ENCODE data around the gene ECI2.

Gene ECI2, protein sequence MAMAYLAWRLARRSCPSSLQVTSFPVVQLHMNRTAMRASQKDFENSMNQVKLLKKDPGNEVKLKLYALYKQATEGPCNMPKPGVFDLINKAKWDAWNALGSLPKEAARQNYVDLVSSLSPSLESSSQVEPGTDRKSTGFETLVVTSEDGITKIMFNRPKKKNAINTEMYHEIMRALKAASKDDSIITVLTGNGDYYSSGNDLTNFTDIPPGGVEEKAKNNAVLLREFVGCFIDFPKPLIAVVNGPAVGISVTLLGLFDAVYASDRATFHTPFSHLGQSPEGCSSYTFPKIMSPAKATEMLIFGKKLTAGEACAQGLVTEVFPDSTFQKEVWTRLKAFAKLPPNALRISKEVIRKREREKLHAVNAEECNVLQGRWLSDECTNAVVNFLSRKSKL

DNA sequence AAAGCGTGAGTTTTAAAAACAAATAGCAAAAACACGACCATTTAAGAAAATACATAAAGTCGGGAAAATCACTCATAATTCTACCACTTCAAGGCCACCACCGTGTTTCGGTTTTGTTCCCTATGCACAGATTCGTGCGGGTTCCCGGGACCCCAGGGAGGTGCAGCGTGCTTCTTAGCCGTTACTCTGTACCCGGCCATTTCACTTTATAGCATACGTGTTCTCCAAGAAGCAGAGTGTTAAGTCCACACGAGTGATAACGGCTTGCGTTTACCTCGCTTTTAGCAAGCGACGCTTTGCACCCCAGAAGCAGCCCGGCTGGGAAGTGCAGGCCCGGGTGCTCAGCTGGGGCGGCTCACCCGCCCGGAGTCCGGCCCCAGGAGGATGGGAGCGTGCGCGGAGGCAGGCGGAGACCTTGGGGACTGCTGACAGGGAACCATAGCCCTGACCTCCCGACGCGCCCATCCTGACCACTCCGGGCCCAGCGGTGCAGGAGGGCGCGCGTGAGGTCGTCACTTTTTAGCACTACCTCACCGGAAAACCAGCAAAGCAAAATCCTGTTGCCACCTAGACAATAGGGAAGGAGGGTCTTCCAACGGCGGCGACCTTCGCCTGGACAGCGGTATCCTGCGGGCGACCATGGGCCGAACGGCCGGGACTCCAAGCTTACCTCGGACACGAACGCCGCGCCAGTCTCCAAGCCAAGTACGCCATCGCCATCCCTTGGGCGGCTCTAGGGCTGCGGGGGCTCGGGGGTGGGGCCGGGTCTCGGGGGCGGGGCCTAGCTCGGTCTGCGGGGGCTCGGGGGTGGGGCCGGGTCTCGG lies at the start of gene ECI2:
ECI2 (minus strand) TSS at position 735 of the 824 bp plus-strand sequence; CDS start at position 720, 15 bp downstream.
- peak; percentile 51 to 77 for DNase-seq

DNA sequence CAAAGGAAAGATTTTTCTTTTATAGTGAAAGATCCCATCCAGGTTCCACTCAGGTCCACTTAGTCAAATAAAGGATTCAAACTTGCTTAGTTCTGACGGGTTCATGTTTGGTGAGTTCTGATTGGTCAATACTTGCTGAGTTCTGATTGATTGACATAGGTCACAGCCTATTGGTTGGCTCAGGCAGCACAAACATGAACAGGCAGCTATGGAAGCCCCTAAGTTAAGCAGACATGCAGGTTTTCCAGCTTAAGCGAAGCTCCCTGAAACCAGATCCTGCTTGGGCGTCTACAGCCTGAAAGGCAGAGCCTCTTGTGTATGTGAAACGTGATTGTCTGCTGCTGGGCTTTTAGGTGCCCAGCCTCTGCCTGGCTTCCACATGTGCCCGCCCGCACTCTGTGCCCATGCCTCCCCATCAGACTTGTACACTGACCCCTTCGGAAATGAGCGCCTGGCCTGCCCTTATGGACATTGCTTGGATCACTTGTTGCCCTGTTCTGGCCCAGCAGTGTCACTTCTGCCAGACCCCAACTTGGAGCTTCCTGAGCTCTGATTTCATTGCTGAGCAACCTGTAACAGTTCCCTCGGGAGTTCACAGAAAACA lies 45.4 kb upstream of the ECI2 start:
- no peak for DNase-seq

DNA sequence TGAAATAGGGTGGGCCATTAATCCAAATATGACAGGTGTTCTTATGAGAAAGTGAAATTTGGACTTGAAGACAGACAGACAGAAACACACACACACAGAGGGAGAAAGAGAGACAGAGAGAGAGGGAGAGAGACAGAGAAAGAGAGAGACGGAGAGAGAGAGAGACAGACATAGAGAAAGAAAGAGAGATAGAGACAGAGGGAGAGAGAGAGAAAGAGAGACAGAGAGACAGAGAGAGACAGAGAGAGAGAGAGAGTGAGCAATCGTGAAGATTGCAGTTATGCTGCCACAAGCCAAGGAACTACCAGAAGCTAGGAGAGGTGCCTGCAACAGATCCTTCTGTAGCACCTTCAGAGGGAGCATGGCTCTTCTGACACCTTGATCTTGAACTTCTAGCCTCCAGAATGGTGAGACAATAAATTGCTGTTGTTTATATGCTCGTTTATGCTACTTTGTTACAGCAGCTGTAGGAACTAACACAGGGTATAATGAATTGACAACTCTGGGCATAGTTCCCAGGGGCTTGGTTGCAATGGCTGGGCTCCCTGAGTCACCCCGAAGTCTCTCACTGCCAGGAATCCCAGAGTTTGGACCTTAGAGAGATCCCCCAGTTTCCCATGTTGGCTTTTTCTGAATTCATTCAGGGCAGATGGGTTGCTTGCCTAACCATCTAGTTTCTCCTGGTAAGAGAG lies 44.7 kb upstream of the ECI2 start:
- DNase-seq, result no peak

DNA sequence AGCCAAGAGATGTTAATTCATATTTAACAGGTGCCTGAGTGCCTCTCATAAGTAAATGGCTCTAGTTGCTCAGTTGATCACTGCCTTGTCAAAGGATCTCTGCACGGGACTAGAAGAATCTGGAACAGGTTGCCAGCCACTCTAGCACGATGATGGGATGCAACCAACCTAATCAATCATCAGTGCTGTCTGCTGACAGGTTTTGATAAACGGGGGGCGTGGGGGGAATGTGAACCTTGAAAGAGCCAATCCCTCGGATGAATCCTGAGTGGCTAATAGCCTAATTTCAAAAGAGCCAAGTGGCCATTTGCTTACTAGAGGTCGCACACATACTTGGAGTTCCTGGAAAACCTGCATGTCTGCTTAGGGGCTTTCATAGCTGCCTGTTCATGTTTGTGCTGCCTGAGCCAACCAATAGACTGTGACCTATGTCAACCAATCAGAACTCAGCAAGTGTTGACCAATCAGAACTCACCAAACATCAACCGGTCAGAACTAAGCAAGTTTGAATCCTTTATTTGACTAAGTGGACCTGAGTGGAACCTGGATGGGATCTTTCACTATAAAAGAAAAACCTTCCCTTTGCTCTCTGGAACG lies 43.5 kb upstream of the ECI2 start:
- DNase-seq, result no peak

DNA sequence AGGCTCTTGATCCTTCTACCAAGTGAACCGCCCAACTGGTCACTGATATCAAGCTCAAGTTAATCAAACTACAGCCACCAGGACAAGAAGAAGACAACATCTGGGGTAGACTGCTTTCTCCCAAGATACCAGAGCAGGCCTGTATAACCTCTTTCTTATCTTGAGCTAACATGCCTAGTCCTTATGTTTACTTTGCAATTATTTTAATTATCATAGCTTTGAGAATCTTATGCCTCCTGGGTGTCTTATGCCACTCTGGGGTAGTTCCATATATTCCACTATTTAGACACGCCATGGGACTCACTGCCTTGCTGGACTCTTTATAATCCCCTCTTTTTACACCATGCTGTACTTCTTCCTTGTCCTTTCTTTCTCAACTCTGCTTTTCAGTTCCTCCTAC lies 41.5 kb upstream of the ECI2 start:
- no peak for DNase-seq

DNA sequence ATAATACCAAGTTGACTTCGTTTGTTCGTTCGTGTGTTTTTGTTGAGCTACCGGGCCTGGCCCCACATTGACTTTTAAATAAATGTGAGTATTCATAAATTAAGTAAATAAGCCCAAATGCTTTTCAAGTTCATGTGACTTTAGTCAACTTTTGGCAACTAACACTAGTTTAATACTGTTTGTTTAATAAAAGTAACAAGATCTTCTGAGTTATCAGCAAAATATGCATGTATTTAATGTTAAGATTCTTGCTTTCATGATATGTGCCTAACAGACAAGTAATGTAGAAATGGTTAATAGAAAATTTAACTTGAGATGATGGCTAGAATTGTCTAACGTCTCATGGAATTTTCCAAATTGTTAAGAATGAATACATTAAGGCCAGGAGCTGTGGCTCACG lies 38.7 kb upstream of the ECI2 start:
- DNase-seq, result no peak

DNA sequence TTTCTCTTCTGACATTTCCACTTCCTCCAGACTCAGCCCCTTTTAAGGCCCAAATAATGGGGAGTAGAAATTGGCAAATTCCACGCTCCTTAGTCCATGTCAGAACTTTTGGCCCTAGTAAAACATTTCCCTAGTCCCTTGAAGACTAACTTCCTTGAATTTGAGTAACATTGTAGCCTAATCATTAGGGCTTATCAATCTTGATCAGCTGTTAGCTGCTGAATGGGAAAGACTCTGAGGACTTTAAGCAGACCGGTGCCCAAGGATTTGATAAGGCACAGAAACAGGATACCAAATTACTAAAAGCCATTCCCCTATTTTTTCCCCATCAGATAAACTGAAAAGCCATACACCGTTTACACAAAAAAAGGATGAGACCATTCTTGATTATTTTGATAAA lies 37.0 kb upstream of the ECI2 start:
- DNase-seq, result no peak

DNA sequence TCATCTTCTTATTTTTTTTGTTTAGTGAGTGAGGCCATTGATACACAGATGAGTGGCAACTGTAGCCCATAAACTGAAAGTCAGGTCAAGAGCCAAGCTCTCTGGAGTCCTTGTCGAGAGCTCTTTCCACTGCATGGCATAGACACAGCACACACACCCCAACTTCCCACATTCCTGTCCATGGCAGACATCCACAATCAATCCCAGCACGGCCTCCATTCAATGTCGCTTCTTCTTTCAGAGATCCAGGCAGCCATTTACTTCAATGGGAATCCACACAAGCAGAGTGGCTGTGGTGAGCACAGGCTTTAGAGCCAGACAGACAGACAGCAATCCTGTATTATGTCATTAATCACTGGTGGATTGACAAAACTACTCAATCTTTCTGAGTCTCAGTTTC lies 34.9 kb upstream of the ECI2 start:
- DNase-seq, result no peak

DNA sequence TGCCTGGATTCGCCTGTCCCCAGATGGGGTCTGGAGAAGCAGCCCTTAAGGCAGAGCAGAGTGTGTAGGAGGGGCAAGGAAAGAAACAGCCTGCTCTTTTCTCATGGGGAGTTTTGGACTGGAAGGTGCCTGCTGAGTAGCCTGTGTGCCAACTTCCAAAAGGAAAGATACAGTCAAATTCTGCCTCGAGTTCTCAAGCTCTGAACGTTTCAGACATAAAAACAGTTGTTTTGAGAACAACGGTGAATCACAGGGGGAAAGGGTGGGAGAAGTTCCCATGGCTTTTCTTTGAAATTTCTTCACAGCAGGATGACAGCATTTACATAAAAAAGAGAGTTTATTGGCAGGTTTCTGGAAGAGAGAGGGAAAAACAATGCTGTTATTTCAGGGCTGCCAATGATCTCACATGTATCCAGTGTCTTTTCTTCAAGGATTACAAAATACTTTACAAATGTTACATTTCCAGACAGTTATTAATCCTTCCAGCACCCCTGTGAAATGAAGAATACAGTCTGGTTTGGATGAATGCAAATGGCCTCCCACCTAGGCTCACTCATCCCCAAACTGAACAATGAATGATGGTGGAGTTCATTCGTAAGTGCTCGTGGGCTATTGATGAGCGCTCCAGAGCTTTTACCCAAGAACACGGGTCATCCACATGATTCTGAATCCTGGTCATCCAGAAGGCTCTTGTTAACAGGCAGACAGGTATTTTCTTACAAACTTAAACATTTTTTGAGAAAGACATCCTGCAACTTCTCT lies 33.8 kb upstream of the ECI2 start:
- DNase-seq, result no peak

DNA sequence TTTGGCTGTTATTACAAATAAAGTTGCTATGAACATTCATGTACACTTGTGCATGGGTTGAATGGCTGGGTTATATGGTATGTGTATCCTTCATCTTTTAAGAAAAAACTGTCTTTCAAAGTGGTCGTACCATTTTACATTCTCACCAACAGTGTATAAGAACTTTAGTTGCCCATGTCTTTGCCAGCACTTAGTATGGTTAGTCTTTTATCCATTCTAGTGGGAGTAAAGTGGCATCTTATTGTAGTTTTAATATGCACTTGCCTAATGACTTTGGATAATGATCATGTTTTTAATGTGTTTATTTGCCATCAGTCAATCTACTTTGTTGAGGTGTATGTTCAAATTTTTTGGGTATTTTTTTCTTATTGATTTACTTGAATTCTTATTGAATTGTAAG lies 32.5 kb upstream of the ECI2 start:
- no peak for DNase-seq

DNA sequence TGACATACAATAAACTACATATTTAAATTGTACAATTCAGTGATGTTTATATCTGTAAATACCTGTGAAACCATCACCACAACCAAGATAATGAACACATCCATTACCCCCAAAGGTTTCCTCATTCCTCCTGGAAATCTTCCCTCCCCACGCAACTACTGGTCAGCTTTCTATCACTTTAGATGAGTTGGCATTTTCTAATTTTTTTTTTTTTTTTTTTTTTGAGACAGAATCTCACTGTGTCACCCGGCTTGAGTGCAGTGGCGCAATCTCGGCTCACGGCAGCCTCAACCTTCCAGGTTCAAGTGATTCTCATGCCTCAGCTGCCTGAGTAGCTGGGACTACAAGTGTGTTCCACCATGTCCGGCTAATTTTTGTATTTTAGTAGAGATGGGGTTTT lies 31.7 kb upstream of the ECI2 start:
- DNase-seq, result no peak

DNA sequence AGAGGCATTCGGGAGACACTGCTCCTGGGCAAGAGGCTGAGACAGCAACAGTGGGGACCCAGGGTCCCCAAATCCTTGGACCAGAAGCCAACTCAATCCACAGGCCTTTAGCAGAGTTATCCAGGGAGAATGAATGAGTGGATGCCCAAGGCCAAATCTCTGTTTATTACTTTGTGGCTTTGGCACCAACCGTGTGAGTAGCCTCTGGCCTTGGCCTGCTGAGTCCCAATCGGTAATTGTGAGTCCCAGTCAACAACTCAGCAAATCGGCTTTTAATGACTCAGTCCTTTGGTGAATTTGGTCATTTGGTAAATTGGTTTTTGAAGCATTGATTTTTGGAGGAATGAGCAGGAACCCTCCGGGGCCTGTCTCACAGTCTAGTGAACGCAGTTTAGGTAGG lies 29.1 kb upstream of the ECI2 start:
- DNase-seq, result no peak

DNA sequence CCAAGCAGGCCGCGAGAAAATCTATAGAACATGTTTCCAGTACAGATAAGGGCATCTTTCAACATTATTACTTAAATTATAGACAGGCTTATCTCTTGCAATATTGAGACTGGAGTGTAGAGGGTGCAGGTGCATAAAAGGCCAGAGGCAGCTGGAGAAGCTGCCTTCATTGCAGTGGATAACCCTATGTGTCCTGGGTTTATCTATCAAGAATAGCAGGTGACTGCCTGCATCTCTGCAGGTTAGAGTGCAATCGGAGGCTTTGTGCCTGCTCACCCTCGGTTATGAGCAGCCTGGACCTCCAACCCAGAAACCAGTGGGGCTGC lies 28.7 kb upstream of the ECI2 start:
- no peak for DNase-seq

DNA sequence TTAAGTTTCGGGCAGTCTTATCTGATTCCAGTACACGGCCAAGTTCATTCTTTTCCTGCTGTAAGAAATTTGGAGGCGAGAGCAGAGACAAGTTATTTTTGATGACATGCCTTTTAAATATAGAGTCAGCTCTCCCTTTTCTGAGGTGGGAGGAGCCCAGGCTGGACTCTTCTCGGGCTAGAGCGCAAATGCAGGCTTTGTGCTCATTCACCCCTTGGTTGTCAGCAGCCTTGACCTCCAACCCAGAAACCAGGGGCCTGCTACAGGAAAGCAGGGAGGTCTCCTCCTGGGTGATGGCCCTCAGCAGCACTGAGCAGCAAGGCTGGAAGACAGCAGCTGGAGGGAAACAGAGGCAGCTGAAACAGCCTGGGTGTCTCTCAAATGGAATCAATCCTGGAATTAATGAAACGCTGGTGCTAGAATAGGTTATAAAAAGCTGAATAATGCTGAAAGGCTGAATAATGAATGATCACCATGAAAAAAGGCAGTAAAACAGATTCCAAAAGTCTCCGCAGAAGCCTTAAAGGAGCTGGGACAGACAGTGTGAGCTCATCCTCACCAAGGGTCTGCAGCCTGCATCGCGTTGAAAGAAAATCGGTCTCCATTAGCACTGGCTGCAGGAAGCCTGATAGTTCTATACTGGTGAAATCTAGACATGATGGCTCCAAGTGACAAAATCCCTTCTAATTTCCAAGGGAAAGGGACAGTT lies 28.2 kb upstream of the ECI2 start:
- DNase-seq, result no peak

DNA sequence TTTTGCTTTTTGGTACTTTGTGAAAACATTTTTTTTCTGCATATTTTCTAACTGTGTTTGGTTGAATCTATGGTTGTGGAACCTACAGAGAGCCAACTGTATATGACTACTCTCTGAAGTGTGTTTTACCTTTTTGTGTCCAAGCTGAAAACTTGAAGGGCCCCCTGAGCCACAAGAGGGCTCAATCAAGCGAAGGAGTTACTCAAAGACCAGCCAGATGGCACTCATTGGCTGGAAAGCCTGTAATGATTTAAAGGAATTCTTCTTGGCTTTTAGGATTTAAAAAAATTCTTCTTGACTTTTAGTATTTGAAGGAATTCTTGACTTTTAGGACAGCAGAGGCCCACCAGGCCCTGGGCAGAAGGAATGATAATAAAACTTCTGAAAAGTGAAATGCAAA lies 27.0 kb upstream of the ECI2 start:
- no peak for DNase-seq

DNA sequence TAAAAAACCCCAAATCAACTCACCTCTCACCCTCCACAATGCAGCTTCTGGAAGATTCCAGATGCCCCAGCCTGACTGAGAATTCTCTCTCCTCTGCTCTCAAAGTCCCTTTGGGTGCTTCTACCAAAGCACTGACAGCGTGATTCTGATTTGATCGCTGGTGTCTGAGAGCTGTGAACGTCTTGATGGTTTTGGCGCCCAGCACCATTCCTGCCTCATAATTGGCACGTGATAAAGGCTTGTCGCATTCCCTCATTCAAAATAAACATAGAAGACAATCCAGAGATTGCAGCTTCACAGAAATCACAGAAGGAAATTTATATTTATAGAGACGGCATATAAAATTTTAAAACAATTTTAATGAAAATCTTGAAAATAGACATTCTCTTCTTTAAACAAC lies 24.1 kb upstream of the ECI2 start:
- no peak for DNase-seq

DNA sequence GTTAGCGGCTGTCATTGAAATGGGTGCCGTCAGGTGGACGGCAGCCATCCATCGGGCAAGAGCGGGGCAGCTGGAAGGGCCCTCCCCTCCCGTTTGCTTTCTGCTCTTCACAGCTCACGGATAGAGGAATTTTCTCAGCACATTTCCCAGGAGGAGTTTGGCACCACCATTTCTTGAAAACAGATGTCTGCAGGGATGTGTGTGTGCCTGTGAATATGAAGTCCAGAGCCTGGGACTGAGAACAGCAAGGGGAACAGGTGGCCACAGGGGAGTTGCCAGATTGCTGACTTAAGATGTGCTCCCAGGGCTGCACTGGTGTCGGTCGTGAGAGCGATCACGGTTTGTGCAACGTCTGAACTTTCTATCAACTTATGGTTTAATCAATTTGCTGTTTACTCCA lies 22.1 kb upstream of the ECI2 start:
- no peak for DNase-seq

DNA sequence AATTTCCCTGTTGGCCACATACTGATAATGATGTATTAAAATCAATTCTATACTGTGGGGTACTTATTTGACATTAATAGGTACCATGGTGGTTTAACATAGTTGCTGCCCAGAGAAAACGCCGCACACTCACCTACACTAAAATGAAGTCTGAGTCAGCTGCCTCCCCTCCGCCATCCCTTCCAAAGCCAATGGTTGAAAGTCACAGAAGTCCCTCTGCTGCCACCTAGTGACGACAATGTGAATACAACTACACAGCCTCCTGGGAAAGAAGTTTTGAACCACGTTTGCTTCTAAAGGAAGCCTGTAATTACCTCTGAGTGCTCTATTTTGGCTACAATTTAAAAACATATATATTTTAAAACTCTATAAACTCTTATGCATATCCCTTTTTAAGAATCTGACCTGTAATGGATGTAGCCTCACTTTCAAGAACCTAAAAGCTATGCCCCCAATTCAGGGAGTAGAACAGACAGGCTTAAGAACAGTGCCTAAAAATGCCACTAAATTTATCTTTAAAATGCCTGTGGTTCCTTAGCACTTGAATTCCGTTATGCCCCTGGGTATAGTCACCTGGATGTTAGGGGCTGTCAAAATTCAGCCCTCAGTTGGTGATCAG lies 20.6 kb upstream of the ECI2 start:
- peak; percentile 73 to 85 for DNase-seq

DNA sequence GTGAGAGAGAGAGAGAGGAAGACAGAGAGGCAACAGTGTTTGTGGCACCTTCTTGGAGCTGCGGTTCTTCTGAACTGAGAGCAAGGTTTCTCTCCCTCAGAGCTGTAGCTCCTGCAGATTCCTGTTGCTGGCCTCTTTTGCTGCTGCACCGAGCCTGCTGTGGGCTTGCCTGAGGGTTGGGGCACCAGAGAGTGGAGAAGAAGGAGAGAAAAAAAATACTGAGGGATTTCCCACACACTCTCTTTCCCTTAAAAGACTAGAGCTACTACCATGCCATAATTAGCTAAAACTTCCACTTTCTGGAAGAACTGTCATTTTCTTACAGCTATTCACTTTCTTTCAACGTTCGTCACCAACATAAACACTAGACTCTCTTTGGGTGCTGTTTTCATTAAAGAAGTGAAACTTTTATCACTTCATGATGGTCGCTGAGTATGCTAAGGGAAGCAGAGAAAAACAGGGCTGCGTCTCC lies 18.2 kb upstream of the ECI2 start:
- no peak for DNase-seq

DNA sequence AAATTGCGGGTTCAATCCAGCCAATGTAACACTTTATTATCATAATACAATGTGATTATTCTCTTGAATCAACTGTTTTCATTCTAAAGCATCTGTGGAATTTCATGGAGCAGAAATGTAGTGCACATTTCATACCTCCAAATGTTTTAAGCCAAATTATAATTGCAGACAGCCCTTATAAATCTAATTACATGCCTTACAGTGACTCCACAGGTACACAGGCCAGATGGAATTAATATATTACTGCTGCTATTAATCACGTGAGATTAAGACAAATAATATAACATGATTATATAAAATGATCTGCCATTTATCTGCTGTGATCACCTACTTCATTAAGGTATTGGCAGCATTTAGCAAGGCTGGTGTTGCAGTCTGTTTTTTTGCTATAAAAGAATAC lies 9.7 kb upstream of the ECI2 start:
- DNase-seq, result no peak

DNA sequence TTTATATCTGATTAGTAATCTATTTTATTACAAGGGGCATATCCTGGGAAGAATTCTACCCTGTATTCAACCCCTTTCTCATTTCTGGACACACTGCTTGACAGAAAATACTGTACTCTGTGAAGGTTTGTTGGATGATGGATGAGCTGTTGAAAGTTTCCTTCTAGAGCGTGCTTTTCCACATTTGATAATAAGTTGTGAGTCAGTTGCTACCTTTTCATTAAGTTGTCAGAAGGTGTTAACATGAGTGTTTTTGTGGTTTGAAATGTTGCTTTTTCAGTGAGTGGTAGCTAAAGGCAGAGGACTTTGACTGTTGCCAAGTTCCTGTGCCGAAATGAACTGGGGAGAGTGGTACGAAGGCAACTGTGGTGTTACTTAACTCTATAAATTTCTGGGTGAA lies 3.9 kb upstream of the ECI2 start:
- no peak for DNase-seq
